Osteocyte (in vitro differentiated cells): ENCODE measurements around the gene KIF7. TPM values are rescaled to one million over a fixed set of nuclear protein-coding genes. Genes with fewer than 3 reads are reported as not detected.

Experiments used
- DNase-seq: peaks from one replicate; pipeline ENCODE4 v3.0.0; 2021; ENCODE audit warnings: mixed read lengths; ENCODE audit not compliant: unreplicated experiment; ENCODE audit errors: extremely low spot score
- H3K27ac Mint-ChIP-seq: one replicate; pipeline ENCODE4 v1.8.0; 2021; ENCODE audit warnings: mild to moderate bottlenecking, mixed read lengths; ENCODE audit not compliant: unreplicated experiment
- H3K27me3 Mint-ChIP-seq: one replicate; pipeline ENCODE4 v1.8.0; 2021; ENCODE audit warnings: mixed read lengths; ENCODE audit not compliant: unreplicated experiment
- H3K36me3 Mint-ChIP-seq: one replicate; pipeline ENCODE4 v1.8.0; 2021; ENCODE audit warnings: mixed read lengths; ENCODE audit not compliant: unreplicated experiment
- H3K4me1 Mint-ChIP-seq: one replicate; pipeline ENCODE4 v1.8.0; 2021; ENCODE audit warnings: mixed read lengths; ENCODE audit not compliant: unreplicated experiment
- H3K4me3 Mint-ChIP-seq: one replicate; pipeline ENCODE4 v1.8.0; 2021; ENCODE audit warnings: mild to moderate bottlenecking, moderate library complexity, mixed read lengths; ENCODE audit not compliant: unreplicated experiment
- H3K9me3 Mint-ChIP-seq: one replicate; pipeline ENCODE4 v1.8.0; 2021; ENCODE audit warnings: mixed read lengths; ENCODE audit not compliant: unreplicated experiment
- CTCF ChIP-seq: fragments of 200-600 bp; sonication (generic); IDR thresholded peaks from 2 replicates; pipeline ENCODE4 v1.5.0; 2021; ENCODE audit warnings: antibody characterized with exemption, mild to moderate bottlenecking, moderate library complexity
- total RNA-seq: library from RNA; stranded (reverse); gene quantifications from 2 replicates; pipeline ENCODE4 v1.2.1, GENCODE V29; 2021

Gene KIF7
- total RNA-seq, 1 donor from 2014 or later = 20.0 TPM

GRCh38 chr15:89640245-89640644 lies 15.0 kb downstream of the KIF7 start:
- no peak overlapping the region for H3K27ac Mint-ChIP-seq
- H3K36me3 Mint-ChIP-seq = peaks cover 16% of the 10 kb centered on the region
- no peaks in the 10 kb centered on the region for H3K4me1 Mint-ChIP-seq
- TF ChIP-seq CTCF = no peak
- no peaks in the 10 kb centered on the region for H3K27me3 Mint-ChIP-seq
- H3K4me3 Mint-ChIP-seq = no peak overlapping the region
- peaks cover 2% of the 10 kb centered on the region for H3K9me3 Mint-ChIP-seq
- DNase-seq = no peak

- DNase-seq = peak; percentile 72
- peaks cover 3% of the 10 kb centered on the region for H3K9me3 Mint-ChIP-seq
- H3K27me3 Mint-ChIP-seq = no peaks in the 10 kb centered on the region
- H3K36me3 Mint-ChIP-seq = peaks cover 38% of the 10 kb centered on the region
- H3K27ac Mint-ChIP-seq = no peak overlapping the region
- no peak for TF ChIP-seq CTCF
- no peak overlapping the region for H3K4me3 Mint-ChIP-seq
- no peaks in the 10 kb centered on the region for H3K4me1 Mint-ChIP-seq
These were observed 21.7 kb downstream of the KIF7 start for GRCh38 chr15:89633585-89633984.

- Mint-ChIP-seq H3K9me3 (peaks cover 3% of the 10 kb centered on the region), H3K4me3 (no peak overlapping the region), H3K27me3 (no peaks in the 10 kb centered on the region), H3K36me3 (peaks cover 40% of the 10 kb centered on the region), H3K27ac (no peak overlapping the region), H3K4me1 (no peaks in the 10 kb centered on the region)
- DNase-seq = peak; percentile 75
- TF ChIP-seq CTCF = no peak
These were observed 22.5 kb downstream of the KIF7 start for GRCh38 chr15:89632563-89633430.

GRCh38 chr15:89631902-89632264 lies 23.4 kb downstream of the KIF7 start:
- H3K9me3 Mint-ChIP-seq = peaks cover 3% of the 10 kb centered on the region
- H3K27me3 Mint-ChIP-seq = no peaks in the 10 kb centered on the region
- peak; percentile 71 for DNase-seq
- H3K4me3 Mint-ChIP-seq = no peak overlapping the region
- H3K27ac Mint-ChIP-seq = no peak overlapping the region
- peaks cover 42% of the 10 kb centered on the region for H3K36me3 Mint-ChIP-seq
- H3K4me1 Mint-ChIP-seq = no peaks in the 10 kb centered on the region
- TF ChIP-seq CTCF = no peak

- peak; percentile 67 for DNase-seq
- no peak for TF ChIP-seq CTCF
- Mint-ChIP-seq H3K4me1 (no peaks in the 10 kb centered on the region), H3K9me3 (peaks cover 3% of the 10 kb centered on the region), H3K4me3 (no peak overlapping the region), H3K27me3 (no peaks in the 10 kb centered on the region), H3K36me3 (peaks cover 44% of the 10 kb centered on the region), H3K27ac (no peak overlapping the region)
These were observed 24.0 kb downstream of the KIF7 start for GRCh38 chr15:89630974-89631901.
